22Rv1 (cell line): ENCODE results near the gene PARP12.
"Not testable (repeated sequence)": the region's sequence is repeated elsewhere in the genome, so short reads cannot be mapped to it uniquely, and the experiment has no call there.

Experiments
- H3K27ac ChIP-seq: fragments of 450-650 bp; 2 replicates; pipeline ENCODE4 v1.5.1; 2017
- CTCF ChIP-seq: fragments of 450-650 bp; IDR thresholded peaks from 2 replicates; pipeline ENCODE4 v1.5.1; 2017; ENCODE audit warnings: mild to moderate bottlenecking
- ZFX ChIP-seq: fragments of 450-650 bp; IDR thresholded peaks from 2 replicates; pipeline ENCODE4 v1.6.1; 2017; ENCODE audit warnings: antibody characterized with exemption, borderline replicate concordance

PARP12 gene, protein sequence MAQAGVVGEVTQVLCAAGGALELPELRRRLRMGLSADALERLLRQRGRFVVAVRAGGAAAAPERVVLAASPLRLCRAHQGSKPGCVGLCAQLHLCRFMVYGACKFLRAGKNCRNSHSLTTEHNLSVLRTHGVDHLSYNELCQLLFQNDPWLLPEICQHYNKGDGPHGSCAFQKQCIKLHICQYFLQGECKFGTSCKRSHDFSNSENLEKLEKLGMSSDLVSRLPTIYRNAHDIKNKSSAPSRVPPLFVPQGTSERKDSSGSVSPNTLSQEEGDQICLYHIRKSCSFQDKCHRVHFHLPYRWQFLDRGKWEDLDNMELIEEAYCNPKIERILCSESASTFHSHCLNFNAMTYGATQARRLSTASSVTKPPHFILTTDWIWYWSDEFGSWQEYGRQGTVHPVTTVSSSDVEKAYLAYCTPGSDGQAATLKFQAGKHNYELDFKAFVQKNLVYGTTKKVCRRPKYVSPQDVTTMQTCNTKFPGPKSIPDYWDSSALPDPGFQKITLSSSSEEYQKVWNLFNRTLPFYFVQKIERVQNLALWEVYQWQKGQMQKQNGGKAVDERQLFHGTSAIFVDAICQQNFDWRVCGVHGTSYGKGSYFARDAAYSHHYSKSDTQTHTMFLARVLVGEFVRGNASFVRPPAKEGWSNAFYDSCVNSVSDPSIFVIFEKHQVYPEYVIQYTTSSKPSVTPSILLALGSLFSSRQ

DNA sequence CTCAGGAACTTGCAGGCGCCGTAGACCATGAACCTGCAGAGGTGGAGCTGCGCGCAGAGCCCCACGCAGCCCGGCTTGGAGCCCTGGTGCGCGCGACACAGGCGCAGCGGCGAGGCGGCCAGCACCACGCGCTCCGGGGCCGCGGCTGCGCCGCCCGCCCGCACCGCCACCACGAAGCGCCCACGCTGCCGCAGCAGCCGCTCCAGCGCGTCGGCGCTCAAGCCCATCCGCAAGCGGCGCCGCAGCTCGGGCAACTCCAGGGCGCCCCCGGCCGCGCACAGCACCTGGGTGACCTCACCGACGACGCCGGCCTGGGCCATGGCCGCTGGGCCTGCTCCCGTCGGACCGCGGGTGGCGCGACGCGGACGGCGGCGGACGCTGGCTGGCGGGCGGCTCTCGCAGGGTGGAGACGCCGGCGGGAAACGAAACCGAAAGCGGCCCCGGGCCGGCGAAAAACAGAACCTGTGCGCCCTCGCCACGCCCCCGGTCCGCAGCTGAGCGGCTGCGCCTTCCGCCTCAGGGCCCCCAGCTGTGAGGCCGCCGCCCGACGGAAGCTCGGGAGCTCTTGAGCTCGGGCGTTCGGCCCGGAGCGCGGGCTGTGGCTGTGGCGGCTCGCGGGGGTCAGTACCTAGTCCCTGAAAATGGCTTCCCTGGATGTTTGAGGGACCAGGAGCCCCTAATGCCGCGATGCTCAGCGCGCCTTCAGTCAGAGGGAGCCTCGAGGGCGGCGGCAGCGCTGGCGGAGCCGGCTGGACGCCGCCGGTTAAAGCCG is at the start of gene PARP12:
TSS of gene PARP12 (minus strand) at position 424 of the 772 bp plus-strand sequence. CDS start at position 320, 104 bp downstream.
- H3K27ac ChIP-seq = peak within 1 kb of the TSS; percentile 49
- peak; percentile 32 for TF ChIP-seq CTCF
- no peak for TF ChIP-seq ZFX

- not testable (repeated sequence) for H3K27ac ChIP-seq
Measured at GRCh38 chr7:140108777-140109176, 46.0 kb upstream of the PARP12 start.

- no peak overlapping the region for H3K27ac ChIP-seq
- TF ChIP-seq ZFX (no peak), CTCF (no peak)
Measured at GRCh38 chr7:140096459-140096858, 33.7 kb upstream of the PARP12 start.

GRCh38 chr7:140093375-140093774 is 30.6 kb upstream of the PARP12 start:
- no peak overlapping the region for H3K27ac ChIP-seq
- TF ChIP-seq CTCF (no peak), ZFX (no peak)

DNA sequence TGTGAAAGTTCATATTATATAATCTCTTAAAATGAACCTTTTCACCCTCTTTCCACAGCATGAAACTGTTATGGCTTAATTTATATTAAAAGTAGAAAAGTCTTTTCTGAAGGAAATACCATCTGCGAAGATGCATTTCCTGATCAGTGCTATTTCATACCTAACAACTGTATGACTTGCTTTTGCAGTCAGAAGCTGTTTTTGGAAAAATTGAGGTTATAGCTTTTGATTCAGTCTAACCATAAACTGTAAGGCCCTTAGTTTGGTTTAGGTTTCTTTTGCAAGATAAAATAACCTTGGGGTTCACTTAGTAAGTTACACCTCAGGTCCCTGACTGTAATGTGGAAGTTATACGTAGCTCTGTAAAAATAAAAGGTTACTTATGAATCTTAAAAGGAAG is 22.7 kb upstream of the PARP12 start:
- TF ChIP-seq ZFX (no peak), CTCF (no peak)

GRCh38 chr7:140084972-140085371 is 22.2 kb upstream of the PARP12 start:
- no peak overlapping the region for H3K27ac ChIP-seq
- no peak for TF ChIP-seq CTCF
- no peak for TF ChIP-seq ZFX

More for the DNA sequence above, 22.7 kb upstream of the PARP12 start:
- H3K27ac ChIP-seq = no peak overlapping the region

- no peak for TF ChIP-seq CTCF
- TF ChIP-seq ZFX = no peak
- no peak overlapping the region for H3K27ac ChIP-seq
Measured at GRCh38 chr7:140084142-140084655, 21.4 kb upstream of the PARP12 start.
